Measurements from ENCODE around the gene PIBF1.

- TF ChIP-seq POLR2AphosphoS5 (IDR thresholded peaks at IDR 0.05; ENCODE audit: low read depth) (no peak), CTCF (IDR thresholded peaks at IDR 0.05; ENCODE audit: insufficient read depth, low read length) (no peak), REST (IDR thresholded peaks at IDR 0.05; ENCODE audit: insufficient replicate concordance, low read depth) (no peak), GABPA (IDR thresholded peaks at IDR 0.05; ENCODE audit: low read depth) (no peak)
These were observed 279.9 kb downstream of the PIBF1 start for GRCh38 chr13:73061876-73062275.

Data from HL-60 (cell line).